NCI-H748 (cell line): ENCODE measurements around the gene CEL.

ENCODE experiments used
- DNase-seq: peaks from one replicate; lab custom pipeline; 2025; ENCODE audit not compliant: unreplicated experiment; lab: John Stamatoyannopoulos, UW

Gene CEL

DNA sequence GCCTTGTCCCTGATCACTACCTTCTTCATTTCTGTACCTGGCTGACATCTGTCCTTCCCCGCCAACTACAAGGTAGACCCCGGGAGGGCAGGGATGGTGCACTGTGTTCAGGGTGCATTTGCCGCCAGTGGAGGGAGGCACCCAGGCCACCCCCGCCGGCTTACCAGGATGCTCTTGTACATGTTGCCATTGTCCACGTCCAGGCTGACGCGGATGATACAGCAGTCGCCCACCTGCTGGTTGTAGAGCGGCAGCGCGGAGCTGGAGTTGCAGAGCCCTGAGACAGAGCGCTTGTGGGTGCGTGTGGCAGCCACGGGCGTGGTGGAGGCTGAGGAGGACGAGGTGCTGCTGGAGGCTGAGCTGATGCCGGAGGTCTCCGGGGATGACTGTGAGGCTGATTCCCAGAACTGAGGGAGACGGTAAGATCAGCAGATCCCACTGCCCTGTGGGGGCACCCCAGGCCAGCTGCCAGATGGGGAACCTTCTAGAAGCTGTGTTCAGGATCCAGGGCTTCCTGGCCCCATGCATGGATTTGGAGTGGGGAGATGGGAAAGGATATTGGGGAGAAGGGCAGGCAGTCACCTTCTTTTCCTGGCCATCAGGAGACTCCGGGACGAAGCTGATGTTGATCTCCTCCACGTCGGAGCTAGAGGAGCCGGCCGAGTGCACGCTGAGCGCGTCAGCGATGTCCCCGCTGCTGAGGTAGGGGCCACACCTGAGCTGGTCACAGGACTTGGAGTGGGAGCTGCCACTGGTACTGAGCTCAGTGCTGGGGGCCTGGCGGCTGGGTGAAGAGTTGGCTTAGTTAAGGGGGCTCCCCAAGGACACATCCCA is 39.8 kb downstream of the CEL start:
- DNase-seq, result no peak

DNA sequence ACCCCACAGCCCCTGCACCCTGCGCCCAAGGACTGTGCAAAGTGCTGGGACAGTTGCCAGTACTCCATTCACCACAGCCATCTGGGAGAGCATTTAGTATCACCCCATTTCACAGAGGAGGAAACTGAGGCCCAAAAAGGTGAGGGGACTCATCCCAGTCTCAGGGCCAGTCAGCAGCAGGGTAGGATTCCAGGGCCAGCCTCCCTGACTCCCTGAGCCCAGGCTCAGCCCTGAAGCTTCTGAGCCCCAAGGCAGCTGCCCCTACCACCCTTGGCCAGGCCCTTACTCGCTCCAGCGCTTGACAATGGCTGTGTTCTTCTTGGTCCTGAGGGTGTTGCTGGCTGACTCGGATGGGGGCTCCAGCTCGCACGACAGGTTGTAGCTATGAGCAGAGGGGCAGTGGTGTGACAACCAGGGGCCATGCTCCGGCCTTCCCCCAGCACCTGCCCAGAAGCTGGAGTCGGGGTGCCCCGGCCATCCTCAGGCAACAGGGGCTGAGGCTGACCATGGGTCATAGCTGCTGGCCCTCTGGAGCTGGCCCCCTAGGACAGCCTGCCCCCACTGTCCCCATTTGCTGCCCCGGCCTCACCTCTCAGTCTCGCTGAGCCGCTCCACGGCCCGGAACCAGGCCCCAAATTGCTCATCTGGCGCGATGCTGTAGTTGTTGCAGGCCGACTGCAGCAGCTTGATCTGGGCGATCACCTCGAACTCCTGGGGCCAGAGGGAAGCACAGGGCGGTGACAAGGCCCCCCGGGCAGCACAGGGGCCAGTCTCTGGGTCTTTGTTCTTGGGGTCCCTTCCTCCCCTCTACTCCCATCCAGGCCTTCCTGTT is 40.6 kb downstream of the CEL start:
- DNase-seq, result no peak

DNA sequence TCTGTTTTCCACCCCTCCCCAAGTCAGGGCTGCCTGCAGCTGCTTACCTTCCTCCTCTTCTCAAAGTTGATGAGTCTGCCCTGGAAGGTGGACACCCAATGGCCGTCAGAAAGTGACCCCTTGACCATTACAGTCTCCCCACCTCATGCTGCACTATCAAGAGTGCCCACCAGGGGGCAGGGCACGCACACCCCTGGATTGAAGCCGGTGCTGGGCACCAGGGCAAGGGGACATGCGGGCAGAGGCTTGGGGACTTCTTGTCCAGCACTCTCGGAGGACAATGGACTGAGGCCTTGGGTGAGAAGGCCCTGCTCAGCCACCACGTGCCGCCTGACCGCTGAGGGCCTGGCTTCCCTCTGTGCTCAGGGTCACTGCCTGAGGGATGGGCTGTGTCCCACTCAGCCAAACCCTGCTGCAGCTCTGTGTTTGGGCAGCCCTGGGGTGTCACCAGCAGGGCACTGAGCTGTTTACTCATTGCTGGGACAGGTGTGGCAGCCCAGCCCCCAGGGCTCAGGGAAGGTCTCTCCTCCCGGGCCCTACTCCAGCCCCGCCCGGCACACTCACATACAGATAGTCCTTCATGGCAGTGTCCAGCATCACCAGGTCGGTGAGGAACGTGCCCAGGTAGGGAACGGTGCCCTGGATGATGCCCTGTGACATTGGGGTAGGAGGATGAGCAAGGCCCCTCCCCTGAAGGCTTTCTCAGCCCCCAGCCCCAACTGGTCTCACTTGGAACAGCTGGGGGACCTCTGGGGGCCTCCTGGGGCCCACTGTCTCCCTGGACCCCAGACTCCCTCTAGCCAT is 41.6 kb downstream of the CEL start:
- DNase-seq, result peak; percentile 45

DNA sequence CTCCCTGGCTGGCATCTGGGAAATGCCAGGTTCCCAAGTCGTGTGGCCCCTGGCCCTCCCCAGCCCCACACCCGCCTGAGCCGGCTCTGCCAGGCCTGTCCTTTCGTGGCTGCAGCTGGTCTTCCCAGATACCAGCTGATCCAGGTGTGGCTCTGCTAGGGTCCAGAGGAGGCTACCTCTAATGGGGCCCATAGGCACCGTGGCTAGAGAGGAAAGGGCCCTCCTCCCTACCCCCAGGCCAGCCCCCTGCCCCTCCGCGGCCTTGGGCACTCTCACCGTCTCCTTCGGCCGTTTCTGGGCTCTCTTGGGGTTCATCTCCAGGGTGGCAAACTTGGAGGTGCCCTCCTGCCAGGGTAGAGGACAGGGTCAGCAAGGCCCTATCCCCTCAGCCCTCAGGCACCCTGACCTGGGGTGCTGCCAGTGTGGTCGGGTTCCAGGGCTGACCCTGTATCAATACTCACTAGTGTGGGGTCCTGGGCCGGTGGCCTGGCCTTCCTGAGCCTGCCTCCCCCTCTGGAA is 42.3 kb downstream of the CEL start:
- DNase-seq, result no peak

DNA sequence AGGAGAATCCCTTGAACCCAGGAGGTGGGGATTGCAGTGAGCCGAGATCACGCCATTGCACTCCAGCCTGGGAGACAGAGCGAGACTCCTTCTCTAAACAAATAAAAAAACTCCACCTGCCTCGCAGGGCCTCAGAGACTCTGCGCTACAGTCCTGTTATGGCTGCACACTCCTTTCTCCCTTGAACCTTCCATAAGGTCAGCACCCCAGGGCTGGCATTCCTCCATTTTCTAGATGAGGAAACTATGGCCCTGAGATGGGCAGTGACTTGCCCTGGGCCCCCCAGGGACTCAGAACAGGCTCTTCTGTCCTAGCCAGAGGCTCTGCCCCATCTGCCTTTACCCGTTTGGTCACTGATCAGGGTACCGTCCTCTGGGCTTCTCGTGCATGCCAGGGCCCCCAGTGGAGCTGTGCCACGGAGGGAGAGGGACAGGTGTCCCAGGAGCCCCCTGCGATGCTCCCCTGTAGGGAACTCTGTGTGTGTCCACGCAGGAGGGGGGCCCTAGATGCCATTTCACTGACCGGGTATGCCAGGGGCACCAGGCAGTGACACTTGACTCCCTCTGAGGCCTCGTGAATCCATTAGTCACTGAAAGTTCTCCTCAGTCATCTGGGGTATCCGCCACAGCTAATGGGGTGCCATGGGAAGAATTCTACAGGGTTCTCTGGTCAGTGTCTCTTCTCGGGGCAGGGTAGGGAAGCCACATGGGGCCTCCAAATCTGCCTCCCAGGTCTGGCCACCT is 43.1 kb downstream of the CEL start:
- no peak for DNase-seq

DNA sequence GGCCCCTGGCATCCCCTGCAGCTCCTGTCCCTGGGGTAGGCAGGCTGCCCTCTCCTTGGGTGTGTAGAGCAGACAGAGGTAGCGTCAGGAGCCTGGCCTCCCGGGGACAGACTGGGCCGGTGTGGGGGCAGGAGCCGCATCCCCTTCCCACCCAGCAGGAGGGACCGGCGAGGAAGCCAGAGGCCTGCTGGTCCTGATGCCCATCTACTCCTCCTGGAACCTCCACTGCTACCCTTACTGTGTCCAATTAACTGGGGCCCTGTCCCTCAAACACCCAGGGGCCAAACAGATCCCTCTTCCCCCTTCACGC is 43.6 kb downstream of the CEL start:
- DNase-seq, result no peak

DNA sequence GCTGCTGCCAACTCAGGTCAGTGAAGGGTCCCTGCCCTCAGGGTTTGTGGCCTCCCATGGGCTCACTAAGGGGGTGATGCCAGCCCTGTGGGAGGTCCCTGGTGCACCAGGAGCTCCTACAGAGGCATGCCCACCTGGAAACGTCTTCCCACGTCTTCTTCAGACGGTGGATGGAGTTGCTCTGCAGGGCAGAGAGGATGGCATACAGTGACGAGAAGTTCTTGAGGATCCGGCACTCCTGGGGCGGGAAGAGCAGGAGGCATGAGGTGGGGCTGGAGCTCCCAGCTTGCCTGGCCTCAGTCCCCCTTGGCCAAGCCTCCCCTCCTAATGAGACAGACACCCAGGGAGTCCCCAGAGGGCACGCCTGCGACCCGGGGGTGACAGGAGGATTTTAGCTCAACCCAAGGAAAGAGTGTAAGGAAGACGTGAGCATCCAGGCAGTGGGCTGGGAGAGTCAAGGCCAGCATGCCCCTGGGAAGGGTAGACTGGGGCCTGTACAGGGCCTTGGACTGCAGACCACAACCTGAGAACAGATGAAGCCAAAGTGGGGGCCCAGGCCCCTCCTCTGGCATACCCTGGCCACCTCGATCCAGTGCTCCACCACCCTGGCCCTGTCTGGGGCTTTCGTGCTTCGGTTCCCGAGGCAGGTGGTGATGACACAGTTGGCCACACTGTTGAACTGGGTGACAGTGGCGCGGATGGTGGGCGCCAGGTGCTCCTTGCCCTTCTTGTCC is 44.9 kb downstream of the CEL start:
- DNase-seq, result no peak

DNA sequence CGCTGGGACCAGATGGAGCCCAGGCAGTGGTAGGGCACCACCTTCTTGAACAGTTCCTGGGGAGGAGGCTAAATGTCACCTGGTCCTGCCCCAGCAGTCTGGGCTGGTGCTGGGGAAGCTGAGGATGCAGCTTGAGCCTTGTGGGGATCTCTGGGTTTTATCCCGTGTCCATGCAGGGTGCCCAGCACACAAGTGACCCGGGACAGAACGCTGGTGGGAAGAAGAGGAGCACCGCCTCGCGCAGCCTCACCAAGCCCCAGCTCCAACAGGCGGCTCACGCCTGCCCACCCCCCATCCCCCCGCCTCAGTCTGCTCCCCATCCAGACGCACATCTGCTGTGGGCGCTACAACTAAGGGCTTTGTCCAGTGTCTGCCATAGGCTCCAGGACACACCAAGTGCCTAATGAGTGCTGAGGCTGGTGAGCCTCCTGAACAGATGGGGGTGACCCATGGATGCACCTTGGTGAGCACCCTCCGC is 45.5 kb downstream of the CEL start:
- no peak for DNase-seq

DNA sequence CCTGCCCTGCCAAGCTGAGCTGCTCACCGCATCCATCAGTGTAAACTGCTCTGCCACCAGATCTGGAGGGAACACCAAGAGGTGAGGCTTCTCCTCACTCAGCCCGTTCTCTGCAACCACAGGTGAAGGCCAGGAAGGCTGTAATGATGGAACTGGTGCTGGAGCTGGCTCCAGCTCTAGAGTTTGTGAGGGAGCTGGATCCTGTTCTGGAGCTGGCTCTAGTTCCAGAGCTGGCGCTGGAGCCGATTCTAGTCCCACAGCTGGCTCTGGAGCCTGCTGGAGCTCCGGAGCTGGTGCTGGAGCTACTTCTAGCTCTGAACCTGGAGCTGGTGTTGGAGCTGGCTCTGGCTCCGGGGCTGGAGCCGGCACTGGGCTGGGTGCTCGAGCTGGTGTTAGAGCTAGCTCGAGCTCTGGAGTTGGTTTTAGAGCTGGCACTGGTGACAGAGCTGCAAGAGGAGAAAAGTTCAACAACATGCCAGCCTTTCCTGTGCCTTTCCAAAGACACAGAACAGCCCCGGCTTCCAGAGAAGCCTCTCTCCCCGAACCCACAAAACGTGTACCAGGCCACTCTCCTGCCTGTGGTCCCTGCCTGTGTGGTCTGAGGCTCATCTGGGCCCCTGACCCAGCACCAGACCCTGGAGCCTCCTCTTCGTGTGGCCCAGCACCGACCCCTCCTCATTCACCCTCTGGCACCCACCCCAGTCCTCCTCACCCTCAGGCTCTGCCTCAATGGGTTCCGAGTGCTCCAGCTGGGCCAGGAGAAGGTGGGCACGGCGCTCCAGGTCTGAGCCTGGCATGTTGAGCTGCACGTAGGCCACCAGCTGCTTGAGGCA is 46.4 kb downstream of the CEL start:
- DNase-seq, result no peak

DNA sequence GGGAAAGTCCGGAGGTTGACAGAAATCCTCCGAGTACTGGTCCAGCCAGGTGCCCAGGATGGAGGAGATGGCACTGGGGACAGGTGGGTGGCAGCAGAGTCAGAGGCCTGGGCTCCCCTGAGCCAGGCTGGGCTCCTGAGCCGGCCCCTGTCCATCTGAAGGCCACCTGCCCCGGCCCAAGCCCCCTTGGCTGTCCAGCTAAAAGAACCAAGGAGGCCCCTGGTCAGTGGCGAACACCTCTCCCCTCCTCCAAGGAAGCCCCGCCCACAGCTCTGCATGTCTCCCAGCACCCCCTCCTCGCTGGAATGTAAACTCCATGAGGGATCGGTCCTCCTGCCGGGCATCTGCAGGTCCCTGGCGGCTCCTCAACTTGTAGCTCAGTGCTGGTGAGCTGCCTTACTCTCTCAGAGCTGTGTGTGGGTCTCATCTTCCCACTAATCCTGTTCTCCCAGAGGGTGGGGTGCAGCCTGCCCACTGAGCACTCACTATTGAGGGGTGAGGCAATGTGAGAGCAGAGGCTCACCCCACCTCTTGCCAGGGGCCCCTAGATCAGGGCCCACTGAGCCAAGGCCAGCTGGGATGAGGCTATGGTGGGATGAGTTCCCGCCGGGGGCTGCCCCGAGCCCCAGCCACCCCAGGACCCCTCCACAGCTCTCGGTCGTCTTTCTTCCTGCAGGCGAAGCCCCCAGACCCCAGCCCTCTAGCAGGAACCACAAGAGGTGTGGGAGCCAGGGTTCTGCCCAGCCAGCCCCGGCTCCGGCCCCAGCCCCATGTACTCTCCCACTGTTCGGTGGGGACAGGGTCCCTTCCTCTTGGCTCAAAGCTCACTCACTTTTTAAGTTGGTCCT is 47.2 kb downstream of the CEL start:
- DNase-seq, result no peak

DNA sequence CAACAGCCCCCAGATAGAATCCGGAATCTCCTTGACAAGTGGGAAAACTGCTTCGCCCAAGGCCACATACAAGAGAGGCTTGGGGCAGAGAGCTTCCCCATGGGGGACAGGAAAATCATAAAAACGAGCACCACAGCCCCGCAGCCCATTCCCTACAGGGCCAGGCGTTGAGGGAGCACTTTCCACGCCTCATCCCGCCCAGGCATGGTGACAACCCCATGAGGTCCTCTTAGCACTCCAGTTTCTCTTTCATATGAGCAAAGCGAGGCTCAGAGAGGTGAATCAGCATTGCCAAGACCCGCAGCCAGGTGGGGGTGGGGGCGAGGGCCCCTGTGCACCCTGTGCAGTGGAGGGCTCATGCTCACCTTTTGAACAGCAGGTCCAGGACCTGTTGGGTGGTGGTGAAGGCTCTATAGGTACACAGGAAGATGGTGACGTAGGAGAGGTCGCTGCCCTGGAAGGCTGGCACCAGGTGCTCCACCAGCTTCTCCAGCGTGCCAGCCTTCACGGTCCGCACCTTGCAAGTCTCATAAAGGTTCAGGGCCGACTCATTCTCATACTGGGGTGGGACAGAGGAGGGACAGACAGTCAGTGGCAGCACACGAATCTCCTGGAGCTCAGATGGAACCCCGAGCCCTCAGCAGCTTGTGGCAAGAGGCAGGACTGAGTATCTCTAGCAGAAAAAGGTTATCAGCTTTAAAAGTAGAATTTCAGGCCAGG is 48.3 kb downstream of the CEL start:
- DNase-seq, result no peak

DNA sequence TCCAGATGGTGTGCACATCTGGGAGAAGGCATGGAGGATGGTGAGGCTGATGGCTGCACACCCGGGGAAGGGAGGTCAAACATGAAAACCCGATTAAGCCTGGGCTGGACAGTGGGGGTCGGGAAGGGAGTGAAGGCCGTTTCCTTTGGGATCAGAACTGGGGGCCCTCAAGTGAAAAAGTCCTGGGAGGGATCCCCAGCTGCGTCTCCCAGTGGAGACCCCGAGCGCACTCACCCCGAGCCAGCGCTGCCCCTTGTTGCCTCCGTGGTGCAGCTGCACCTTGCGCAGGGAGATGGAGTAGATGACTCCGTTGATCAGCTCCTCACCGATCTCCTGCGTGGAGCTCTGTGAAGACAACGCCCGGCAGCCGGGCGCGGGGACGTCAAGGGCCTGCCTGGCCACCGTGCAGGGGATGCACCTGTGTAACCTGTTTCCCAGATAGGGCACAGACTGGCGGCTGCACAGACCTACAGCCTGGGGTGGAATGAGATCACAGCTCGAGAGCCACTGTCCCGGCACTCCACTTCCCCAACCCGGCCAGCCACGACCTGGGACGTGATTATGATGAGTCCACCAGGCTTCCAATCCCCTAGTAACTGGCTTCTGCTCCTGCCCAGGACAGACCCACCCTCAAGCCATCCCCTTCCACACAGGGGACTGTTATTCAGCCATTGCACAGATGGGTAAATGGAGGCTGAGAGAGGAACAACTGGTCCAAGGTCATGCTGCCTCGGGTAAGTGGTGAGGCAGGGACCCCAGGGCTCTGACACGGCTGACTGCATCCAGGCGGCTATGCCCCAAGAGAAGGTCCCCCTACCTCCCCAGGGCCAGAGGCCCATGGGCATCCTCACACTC is 50.3 kb downstream of the CEL start:
- DNase-seq, result no peak

DNA sequence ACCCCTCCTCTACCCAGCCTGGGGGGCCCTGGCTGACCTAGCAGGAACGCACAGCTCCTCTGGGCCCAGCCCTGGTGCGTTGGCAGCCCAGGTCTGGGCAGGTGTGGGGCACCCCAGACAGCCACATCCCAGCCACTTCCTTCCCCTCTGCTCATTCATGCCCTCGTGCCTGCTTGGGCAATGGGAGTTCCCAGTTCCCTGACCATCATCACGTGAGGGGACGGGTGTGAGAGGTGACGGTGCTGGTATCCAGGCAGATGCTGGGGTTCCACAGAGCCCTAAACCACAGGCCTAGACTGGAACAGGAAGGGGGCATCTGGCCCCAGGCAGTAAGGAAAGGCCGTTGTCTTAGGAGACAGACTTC is 50.9 kb downstream of the CEL start:
- DNase-seq, result no peak

DNA sequence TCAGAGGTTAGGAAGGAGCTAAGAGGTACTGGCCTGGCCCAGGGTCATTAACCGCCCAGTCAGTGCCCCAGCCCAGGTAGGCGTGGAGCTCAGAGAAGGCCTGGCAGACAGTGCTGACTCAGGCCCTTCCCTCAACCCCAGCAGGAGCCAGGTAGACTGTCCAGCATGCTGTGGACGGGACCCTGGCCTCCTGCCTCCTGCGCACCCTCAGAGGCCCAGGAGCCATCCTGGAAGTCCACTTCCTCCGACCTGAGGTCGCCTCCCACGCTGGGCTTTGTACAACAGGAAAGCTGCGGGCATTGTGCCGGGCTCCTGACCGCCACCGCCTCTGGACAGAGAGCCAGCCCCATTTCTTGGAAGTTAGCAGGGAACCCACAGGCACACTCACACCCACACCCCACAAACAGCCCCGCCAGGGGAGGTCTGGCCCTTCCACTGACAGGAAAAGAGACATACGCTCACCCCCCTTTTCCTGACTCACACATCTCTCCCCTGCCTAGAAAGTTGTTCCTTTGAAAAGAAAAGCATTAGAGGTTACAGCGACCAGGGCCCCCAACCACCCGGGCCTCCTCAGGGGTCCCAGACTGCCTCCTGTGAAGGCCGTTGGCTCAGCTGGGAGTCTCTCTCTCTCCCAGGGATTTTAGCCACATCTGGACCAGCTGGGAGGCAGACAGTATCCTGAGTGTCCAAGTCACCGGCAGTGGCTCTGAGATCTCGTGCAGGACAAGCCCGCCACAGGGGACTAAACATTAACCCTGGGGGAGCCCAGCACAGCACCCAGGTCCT is 51.6 kb downstream of the CEL start:
- no peak for DNase-seq

DNA sequence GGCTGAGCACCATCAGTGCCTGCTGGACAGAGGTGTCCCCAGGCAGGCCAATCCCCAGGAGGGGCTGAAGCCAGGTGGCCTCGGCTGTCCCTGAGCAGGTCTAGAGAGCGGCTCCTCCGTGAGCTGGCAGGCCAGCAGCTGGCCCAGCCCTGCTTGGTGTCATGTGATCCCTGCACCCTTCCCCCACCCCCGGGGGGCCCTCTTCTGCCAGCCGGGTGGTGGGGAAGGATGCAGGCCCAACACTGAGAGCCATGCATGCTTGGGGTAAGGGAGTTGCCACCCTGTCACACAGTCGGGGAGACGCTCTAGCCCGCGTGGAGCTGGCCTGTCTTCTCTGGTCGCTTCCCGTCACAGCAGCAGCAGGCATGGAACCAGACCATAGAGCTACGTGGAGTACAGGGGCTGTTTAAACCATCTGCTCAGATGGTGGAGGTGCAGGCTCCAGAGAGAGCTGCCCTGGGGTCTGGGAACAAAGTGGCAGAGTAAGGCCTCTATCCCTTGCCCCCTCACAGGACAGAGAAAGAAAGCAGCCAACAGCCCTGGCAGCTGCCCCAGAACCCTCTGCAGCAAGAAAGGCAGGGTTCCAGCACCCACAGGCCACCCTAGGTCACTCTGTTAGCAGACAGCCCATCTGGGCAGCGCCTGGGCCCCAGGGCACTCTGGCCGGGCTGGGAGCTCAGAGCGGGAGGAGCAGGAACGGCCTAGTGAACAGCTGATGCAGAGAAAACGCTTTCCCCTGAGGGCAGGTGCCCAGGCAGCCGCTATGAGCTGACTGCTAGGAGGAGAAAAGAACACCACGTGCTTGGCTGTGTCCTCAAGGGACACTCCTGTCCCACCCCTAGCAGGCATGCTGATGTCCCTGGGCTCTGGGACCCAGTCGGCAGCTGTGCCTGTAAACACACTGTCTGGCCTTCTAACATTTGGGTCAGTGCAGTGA is 52.4 kb downstream of the CEL start:
- no peak for DNase-seq
